Mucosa of stomach (tissue), 1 donor: ENCODE measurements around the gene SNAPIN.
A peak's percentile ranks its signal among the peaks of the same experiment; 100 is the strongest.

Experiments used
- H3K27me3 ChIP-seq: one replicate; pipeline ENCODE4 v1.7.0; 2013; ENCODE audit warnings: mild to moderate bottlenecking, low read length; ENCODE audit not compliant: control insufficient read depth, insufficient read depth
- H3K36me3 ChIP-seq: one replicate; pipeline ENCODE4 v1.7.0; 2013; ENCODE audit warnings: low read length; ENCODE audit not compliant: control insufficient read depth, insufficient read depth
- H3K4me1 ChIP-seq: one replicate; pipeline ENCODE4 v1.7.0; 2013; ENCODE audit warnings: mild to moderate bottlenecking, low read length; ENCODE audit not compliant: control insufficient read depth, insufficient read depth
- H3K4me3 ChIP-seq: one replicate; pipeline ENCODE4 v1.7.0; 2013; ENCODE audit warnings: low read length
- H3K9ac ChIP-seq: one replicate; pipeline ENCODE4 v1.7.0; 2013; ENCODE audit warnings: mild to moderate bottlenecking, low read length, moderate library complexity
- H3K9me3 ChIP-seq: one replicate; pipeline ENCODE4 v1.7.0; 2013; ENCODE audit warnings: mild to moderate bottlenecking, low read length, moderate library complexity; ENCODE audit not compliant: control insufficient read depth
- donor health status: Pancreatic carcinoma.

SNAPIN gene

GRCh38 chr1:153615406-153615805, 43.1 kb upstream of the SNAPIN start:
- Histone ChIP-seq H3K4me3 (peak overlapping the region; percentile 60), H3K9me3 (no peaks in the 10 kb centered on the region), H3K9ac (peak overlapping the region; percentile 95), H3K36me3 (no peaks in the 10 kb centered on the region), H3K4me1 (peaks cover 59% of the 10 kb centered on the region), H3K27me3 (no peaks in the 10 kb centered on the region)

DNA sequence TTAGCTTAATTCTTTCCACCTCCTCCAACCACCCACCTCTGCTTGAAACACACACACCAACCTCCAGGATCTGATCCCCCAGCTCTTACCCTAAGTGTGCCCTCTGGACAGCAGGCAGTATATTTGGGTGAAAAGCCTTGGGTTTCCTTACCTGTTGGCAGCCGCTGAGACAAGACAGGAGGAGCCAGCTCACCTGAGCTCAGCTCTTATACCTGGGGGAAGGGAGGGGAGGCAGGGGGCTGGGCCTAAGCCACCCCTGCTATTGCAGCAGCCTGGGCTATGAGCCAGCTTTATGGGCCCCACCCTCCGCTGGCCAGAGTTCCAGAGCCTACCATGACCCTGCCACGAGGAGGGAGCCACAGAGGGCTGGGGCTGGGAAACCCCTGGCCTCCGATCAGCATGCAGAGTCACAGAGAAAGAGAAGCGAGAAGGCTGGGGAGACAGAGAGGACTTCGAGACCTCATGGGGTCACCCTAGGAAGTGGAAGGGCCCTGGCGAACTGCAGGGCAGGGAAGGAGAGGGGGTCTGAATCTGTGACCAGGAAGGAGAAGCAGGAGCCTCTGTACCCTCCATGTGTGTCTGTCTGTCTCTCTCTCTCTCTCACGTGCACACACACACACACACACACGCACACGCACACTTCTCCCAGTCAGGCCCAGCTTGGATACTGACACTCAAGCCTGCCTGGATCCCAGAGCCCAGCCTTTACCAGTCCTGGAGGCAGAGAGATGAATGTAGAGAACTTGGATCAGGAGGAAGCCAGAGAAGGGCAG, 42.2 kb upstream of the SNAPIN start, which contains the start of gene S100A14:
Gene S100A14, minus strand, starts transcription at position 182 of the 773 bp plus-strand sequence. CDS start 467 bp downstream, outside the sequence.
- peak within 1 kb of the TSS; percentile 95 for H3K9ac ChIP-seq

DNA sequence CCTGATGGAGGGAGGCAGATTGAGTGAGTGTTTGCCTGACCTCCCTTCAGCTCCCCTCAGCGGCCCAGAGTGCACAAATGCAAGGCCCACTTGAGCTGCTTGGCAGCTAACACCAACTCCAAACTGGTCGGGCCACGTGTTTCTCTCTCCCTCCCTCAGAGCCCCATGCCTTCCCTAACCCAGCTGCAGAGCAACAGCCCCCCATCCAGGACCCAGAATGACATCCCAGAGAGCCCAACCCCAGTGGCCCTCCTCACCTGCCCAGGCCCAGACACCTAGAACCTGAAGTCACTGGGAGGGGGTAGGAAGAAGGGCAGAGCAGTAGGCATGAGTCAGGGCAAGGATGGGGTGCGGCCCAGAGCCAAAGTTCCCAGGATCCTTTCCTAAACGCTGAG, 41.6 kb upstream of the SNAPIN start:
- Histone ChIP-seq H3K4me1 (peaks cover 49% of the 10 kb centered on the region), H3K9me3 (no peaks in the 10 kb centered on the region), H3K9ac (no peak overlapping the region), H3K36me3 (no peaks in the 10 kb centered on the region), H3K4me3 (no peak overlapping the region), H3K27me3 (no peaks in the 10 kb centered on the region)

More for the DNA sequence above, 42.2 kb upstream of the SNAPIN start, which contains the start of gene S100A14:
- no peaks in the 10 kb centered on the region for H3K9me3 ChIP-seq
- peaks cover 52% of the 10 kb centered on the region for H3K4me1 ChIP-seq
- H3K4me3 ChIP-seq = peak within 1 kb of the TSS; percentile 60
- H3K27me3 ChIP-seq = no peaks in the 10 kb centered on the region
- no peaks in the 10 kb centered on the region for H3K36me3 ChIP-seq

DNA sequence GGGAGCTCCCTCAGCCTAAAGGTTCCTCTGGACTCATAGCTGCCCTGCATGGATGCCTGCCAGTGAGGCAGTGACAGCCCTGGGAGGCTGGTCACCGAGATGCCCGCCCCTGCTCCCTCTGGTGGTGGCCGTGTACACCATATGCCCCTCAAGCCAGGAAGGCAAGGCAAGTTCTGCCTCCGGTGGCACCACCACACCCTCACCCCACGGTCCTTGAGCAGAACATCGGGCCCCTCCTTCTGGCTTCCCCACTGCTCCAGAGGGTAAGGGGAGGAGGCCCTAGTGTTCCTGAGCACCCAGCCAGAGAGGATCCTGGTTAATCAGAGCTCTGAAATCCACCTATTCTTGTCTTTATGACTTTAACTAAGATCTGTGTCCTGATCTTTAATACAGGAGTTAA, 40.8 kb upstream of the SNAPIN start:
- Histone ChIP-seq H3K9me3 (no peaks in the 10 kb centered on the region), H3K9ac (no peak overlapping the region), H3K36me3 (no peaks in the 10 kb centered on the region), H3K27me3 (no peaks in the 10 kb centered on the region), H3K4me1 (peaks cover 49% of the 10 kb centered on the region), H3K4me3 (no peak overlapping the region)

- Histone ChIP-seq H3K9ac (no peak overlapping the region), H3K4me1 (peaks cover 37% of the 10 kb centered on the region)
Measured at GRCh38 chr1:153619171-153619570, 39.3 kb upstream of the SNAPIN start.

GRCh38 chr1:153623101-153623500, 35.4 kb upstream of the SNAPIN start:
- Histone ChIP-seq H3K9me3 (no peaks in the 10 kb centered on the region), H3K27me3 (no peaks in the 10 kb centered on the region), H3K36me3 (no peaks in the 10 kb centered on the region), H3K4me3 (no peak overlapping the region), H3K4me1 (peaks cover 22% of the 10 kb centered on the region), H3K9ac (no peak overlapping the region)

More at GRCh38 chr1:153619171-153619570, 39.3 kb upstream of the SNAPIN start:
- Histone ChIP-seq H3K9me3 (no peaks in the 10 kb centered on the region), H3K27me3 (no peaks in the 10 kb centered on the region), H3K4me3 (no peak overlapping the region), H3K36me3 (no peaks in the 10 kb centered on the region)

DNA sequence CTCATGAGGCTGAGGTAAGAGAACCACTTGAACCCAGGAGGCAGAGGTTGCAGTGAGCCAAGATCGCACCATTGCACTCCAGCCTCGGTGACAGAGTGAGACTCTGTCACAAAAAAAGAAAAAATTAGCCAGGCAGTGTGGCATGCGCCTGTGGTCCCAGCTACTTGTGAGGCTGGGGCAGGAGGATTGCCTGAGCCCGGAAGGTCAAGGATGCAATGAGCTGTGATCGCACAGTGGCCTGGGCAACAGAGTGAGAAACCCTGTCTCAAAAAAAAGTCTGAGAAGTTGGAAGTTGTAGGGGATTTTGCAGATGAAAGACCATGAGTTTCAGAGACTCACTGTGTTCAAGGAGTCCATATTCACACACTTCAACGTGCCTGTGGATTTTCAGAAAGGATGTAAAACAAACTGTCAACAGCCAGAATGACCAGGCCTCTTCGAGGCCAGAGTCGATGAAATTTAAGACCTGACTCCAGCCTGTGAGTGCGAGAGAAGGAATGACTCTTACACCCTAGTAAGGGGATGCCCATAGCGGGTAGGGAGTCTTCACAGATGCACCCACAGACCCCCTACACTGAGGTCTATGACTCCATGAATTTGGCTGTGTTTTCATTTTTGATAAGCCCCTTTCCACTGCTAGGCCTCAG, 33.4 kb upstream of the SNAPIN start:
- Histone ChIP-seq H3K4me3 (no peak overlapping the region), H3K4me1 (peaks cover 23% of the 10 kb centered on the region), H3K27me3 (no peaks in the 10 kb centered on the region), H3K9ac (no peak overlapping the region), H3K36me3 (no peaks in the 10 kb centered on the region), H3K9me3 (no peaks in the 10 kb centered on the region)

GRCh38 chr1:153626477-153626903, 32.0 kb upstream of the SNAPIN start:
- H3K36me3 ChIP-seq = no peaks in the 10 kb centered on the region
- peaks cover 30% of the 10 kb centered on the region for H3K4me1 ChIP-seq
- H3K9ac ChIP-seq = peak overlapping the region; percentile 88
- no peaks in the 10 kb centered on the region for H3K27me3 ChIP-seq
- H3K9me3 ChIP-seq = no peaks in the 10 kb centered on the region
- peak overlapping the region; percentile 38 for H3K4me3 ChIP-seq

DNA sequence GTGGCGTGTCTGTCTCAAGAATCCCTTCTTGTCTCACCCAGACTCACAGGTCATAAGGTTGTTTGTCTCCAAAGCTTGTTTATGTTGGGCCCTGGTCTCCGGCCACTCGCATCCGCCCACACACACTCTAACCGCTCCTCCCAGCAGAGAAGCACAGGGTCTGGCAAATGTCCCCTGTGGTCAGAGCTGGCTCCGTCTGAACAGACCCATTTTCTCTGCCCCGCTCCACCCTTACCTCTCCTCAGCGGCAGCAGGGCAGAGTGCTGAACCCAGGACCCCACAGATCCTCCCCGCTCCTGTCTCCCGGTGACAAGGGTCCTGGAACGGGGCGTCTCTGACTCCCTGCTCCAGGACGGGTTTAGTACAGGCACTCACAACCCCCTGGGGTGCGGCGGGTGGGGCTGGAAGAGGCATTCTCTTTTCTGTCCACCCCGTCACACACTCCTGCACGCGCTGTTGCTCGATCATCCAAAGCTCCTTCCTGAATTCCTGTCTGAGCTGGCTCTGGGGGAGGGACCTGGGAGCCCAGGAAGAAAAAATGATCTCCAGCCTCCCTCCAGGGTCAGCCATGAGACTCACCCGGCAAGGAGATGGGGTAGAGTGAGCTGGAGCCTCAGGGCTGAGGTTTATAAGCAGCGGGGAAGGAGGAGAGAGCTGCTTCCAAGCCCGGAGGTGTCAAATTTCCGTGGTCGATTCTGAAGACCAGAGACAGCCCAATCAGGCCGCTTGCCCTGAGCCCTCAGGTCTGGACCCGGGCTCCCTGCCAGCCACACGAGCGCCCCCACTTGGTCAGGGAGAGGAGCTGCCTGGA, 31.4 kb upstream of the SNAPIN start, which contains the start of gene S100A13:
Gene S100A13, minus strand, starts transcription at position 602 of the 811 bp plus-strand sequence. CDS start 1,033 bp downstream, outside the sequence.
- Histone ChIP-seq H3K9ac (peak within 1 kb of the TSS; percentile 88), H3K9me3 (no peaks in the 10 kb centered on the region), H3K4me3 (peak within 1 kb of the TSS; percentile 38), H3K27me3 (no peaks in the 10 kb centered on the region), H3K36me3 (no peaks in the 10 kb centered on the region), H3K4me1 (peaks cover 32% of the 10 kb centered on the region)

DNA sequence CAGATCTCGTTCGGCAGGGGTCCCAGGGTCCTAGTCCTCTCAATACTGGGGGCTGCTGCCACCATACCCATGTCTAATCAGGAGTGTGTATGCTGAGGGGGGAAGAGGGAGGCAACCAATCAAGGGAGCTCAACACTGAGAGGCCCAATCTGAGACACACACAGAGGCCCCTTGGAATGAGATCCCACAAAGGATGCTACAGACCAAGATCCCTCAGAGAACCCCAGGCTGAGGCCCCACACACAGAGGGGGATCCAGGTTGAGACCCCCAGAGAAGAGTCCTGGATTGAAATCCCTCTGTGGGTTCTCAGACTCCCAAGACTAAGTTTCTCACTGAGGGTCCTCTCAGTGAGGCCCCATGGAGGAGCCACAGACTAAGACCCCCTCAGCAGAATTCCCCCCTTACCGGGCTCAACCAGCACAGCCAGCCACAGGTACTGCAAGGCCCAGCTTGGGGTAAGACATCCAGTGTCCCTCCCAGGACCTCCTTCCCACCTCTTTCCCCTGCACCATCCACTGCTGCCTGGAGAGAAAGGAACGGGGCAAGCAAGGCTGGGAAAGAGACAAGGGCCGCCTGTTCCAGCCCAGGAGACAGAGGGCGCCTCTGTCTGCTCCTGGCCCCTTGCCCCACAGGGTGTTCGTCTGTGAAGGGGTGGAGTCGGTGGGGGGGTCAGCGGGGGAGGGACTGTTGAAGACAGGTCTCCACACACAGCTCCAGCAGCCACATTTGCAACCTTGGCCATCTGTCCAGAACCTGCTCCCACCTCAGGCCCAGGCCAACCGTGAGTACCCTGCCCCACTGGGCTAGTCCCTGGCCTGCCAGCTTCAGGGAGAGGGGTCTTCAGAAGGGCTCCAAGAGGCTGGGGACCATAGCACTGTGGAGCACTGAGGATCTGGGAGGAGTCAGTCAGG, 30.5 kb upstream of the SNAPIN start, which contains the start of gene S100A1:
Gene S100A1, plus strand, starts transcription at position 720 of the 912 bp plus-strand sequence. CDS start 2,088 bp downstream, outside the sequence.
- Histone ChIP-seq H3K36me3 (no peaks in the 10 kb centered on the region), H3K4me3 (peak within 1 kb of the TSS; percentile 38), H3K4me1 (peaks cover 35% of the 10 kb centered on the region), H3K9me3 (no peaks in the 10 kb centered on the region), H3K27me3 (no peaks in the 10 kb centered on the region), H3K9ac (peak within 1 kb of the TSS; percentile 88)
